Glutamatergic neuron (in vitro differentiated cells): ENCODE data around the gene WDR73. TPM values are rescaled to one million over a fixed set of nuclear protein-coding genes. Genes with fewer than 3 reads are reported as not detected.

Experiments
- DNase-seq: peaks from one replicate; pipeline ENCODE4 v3.0.0; 2022
- H3K27ac Mint-ChIP-seq: one replicate; pipeline ENCODE4 v1.8.0; 2020; ENCODE audit warnings: mild to moderate bottlenecking, mixed read lengths, inconsistent platforms; ENCODE audit not compliant: unreplicated experiment
- H3K27me3 Mint-ChIP-seq: one replicate; pipeline ENCODE4 v1.8.0; 2020; ENCODE audit warnings: mild to moderate bottlenecking, moderate library complexity, mixed read lengths, inconsistent platforms; ENCODE audit not compliant: unreplicated experiment
- H3K36me3 Mint-ChIP-seq: one replicate; pipeline ENCODE4 v1.8.0; 2020; ENCODE audit warnings: mild to moderate bottlenecking, mixed read lengths, inconsistent platforms; ENCODE audit not compliant: unreplicated experiment
- H3K4me1 Mint-ChIP-seq: one replicate; pipeline ENCODE4 v1.8.0; 2020; ENCODE audit warnings: mild to moderate bottlenecking, low read depth, mixed read lengths, inconsistent platforms; ENCODE audit not compliant: unreplicated experiment
- H3K4me3 Mint-ChIP-seq: one replicate; pipeline ENCODE4 v1.8.0; 2020; ENCODE audit warnings: mild to moderate bottlenecking, mixed read lengths, inconsistent platforms; ENCODE audit not compliant: unreplicated experiment
- H3K9me3 Mint-ChIP-seq: one replicate; pipeline ENCODE4 v1.8.0; 2020; ENCODE audit warnings: mild to moderate bottlenecking, moderate library complexity, mixed read lengths, inconsistent platforms; ENCODE audit not compliant: unreplicated experiment
- CTCF ChIP-seq: fragments of 200-600 bp; sonication (generic); IDR thresholded peaks from one replicate; pipeline ENCODE4 v1.5.0; 2021; ENCODE audit not compliant: partially characterized antibody, unreplicated experiment
- total RNA-seq: library from RNA; stranded (reverse); fragmentation: NEBNext Ultra II Directional; extraction: Animal tissue kit (Norgen Biotek cat#: 25700); gene quantifications from one replicate; pipeline ENCODE4 v1.2.1, GENCODE V29; 2021; ENCODE audit not compliant: unreplicated experiment

Gene WDR73
- total RNA-seq, 1 donor from 2014 or later, result 19.5 TPM

GRCh38 chr15:84638103-84638502, 16.0 kb downstream of the WDR73 start:
- peaks cover 5% of the 10 kb centered on the region for H3K27me3 Mint-ChIP-seq

DNA sequence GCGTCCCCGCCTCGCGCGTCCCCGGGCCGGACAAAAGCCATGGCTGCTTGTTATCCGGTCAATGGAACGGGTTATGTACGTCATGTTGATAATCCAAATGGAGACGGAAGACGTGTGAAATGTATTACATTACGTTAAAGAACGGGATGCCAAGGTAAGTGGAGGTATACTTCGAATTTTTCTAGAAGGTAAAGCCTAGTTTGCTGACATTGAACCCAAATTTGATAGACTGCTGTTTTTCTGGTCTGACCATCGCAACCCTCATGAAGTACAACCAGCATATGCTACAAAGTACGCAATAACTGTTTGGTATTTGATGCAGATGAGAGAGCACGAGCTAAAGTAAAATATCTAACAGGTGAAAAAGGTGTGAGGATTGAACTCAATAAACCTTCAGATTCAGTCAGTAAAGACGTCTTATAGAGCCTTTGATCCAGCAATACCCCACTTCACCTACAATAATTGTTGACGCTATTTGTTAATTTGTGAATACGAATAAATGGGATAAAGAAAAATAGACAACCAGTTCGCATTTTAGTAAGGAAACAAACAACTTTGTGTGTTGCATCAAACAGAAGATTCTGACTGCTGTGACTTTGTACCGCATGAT, 19.8 kb downstream of the WDR73 start:
- H3K4me1 Mint-ChIP-seq, result peaks cover 14% of the 10 kb centered on the region
- H3K4me3 Mint-ChIP-seq, result peak overlapping the region; percentile 88
- DNase-seq, result no peak
- peaks cover 19% of the 10 kb centered on the region for H3K27me3 Mint-ChIP-seq
- H3K27ac Mint-ChIP-seq, result peak overlapping the region; percentile 3
- peaks cover 8% of the 10 kb centered on the region for H3K9me3 Mint-ChIP-seq
- H3K36me3 Mint-ChIP-seq, result no peaks in the 10 kb centered on the region
- no peak for TF ChIP-seq CTCF

More at GRCh38 chr15:84638103-84638502, 16.0 kb downstream of the WDR73 start:
- no peak for DNase-seq
- peaks cover 6% of the 10 kb centered on the region for H3K4me1 Mint-ChIP-seq
- H3K4me3 Mint-ChIP-seq, result no peak overlapping the region
- no peak overlapping the region for H3K27ac Mint-ChIP-seq
- H3K9me3 Mint-ChIP-seq, result peaks cover 1% of the 10 kb centered on the region
- TF ChIP-seq CTCF, result no peak
- H3K36me3 Mint-ChIP-seq, result no peaks in the 10 kb centered on the region

- DNase-seq, result peak; percentile 79
- Mint-ChIP-seq H3K9me3 (peaks cover 12% of the 10 kb centered on the region), H3K27me3 (peaks cover 22% of the 10 kb centered on the region), H3K27ac (peak overlapping the region; percentile 93), H3K36me3 (no peaks in the 10 kb centered on the region), H3K4me3 (peak overlapping the region; percentile 99), H3K4me1 (peaks cover 14% of the 10 kb centered on the region)
- TF ChIP-seq CTCF, result no peak
Observed at GRCh38 chr15:84633311-84634227, 20.5 kb downstream of the WDR73 start.

- Mint-ChIP-seq H3K9me3 (peaks cover 12% of the 10 kb centered on the region), H3K4me3 (peak overlapping the region; percentile 99), H3K27me3 (peaks cover 22% of the 10 kb centered on the region), H3K36me3 (no peaks in the 10 kb centered on the region), H3K4me1 (peaks cover 14% of the 10 kb centered on the region), H3K27ac (peak overlapping the region; percentile 49)
- no peak for TF ChIP-seq CTCF
- no peak for DNase-seq
Observed at GRCh38 chr15:84631706-84632272, 22.3 kb downstream of the WDR73 start.

GRCh38 chr15:84629033-84629432, 25.1 kb downstream of the WDR73 start:
- no peak for DNase-seq
- Mint-ChIP-seq H3K36me3 (peaks cover 9% of the 10 kb centered on the region), H3K4me3 (no peak overlapping the region), H3K27me3 (peaks cover 25% of the 10 kb centered on the region), H3K9me3 (peaks cover 20% of the 10 kb centered on the region), H3K4me1 (peaks cover 8% of the 10 kb centered on the region), H3K27ac (no peak overlapping the region)
- no peak for TF ChIP-seq CTCF
